ENCODE measurements around the gene PPP1R15B.

PPP1R15B gene

GRCh38 chr1:204410688-204411450 lies 748 bp downstream of the PPP1R15B start:
- TF ChIP-seq CTCF (IDR thresholded peaks at IDR 0.05) = no peak
- DNase-seq = peak; percentile 43 to 79
- Histone ChIP-seq H3K27ac (peak overlapping the region; percentile 95 to 100), H3K4me3 (peak overlapping the region; percentile 86 to 92), H3K4me1 (peaks cover 0 to 25% (median 6%) of the 10 kb centered on the region in 4 donors), H3K9me3 (no peaks in the 10 kb centered on the region), H3K27me3 (no peaks in the 10 kb centered on the region), H3K36me3 (no peaks in the 10 kb centered on the region)
- intact Hi-C loops (cut with DNase I; ENCODE audit: low total_unique reads) = no loop called here

GRCh38 chr1:204409836-204410687 lies 1.6 kb downstream of the PPP1R15B start:
- no peak for TF ChIP-seq CTCF (IDR thresholded peaks at IDR 0.05)
- intact Hi-C loops (cut with DNase I; ENCODE audit: low total_unique reads) = no loop called here
- no peak for DNase-seq
- Histone ChIP-seq H3K36me3 (peaks cover 0 to 6% (median 4%) of the 10 kb centered on the region in 3 donors), H3K27me3 (no peaks in the 10 kb centered on the region), H3K27ac (peak overlapping the region; percentile 95 to 100), H3K4me1 (peaks cover 0 to 30% (median 13%) of the 10 kb centered on the region in 4 donors), H3K4me3 (peak overlapping the region; percentile 86 to 92), H3K9me3 (no peaks in the 10 kb centered on the region)

GRCh38 chr1:204409123-204409522 lies 2.5 kb downstream of the PPP1R15B start:
- intact Hi-C loops (cut with DNase I; ENCODE audit: low total_unique reads) = no loop called here
- H3K27me3 ChIP-seq = no peaks in the 10 kb centered on the region
- TF ChIP-seq CTCF (IDR thresholded peaks at IDR 0.05) = no peak
- peaks cover 4 to 15% (median 13%) of the 10 kb centered on the region in 3 donors for H3K36me3 ChIP-seq
- peak overlapping the region; percentile 86 to 92 for H3K4me3 ChIP-seq
- no peaks in the 10 kb centered on the region for H3K9me3 ChIP-seq
- peaks cover 0 to 37% (median 19%) of the 10 kb centered on the region in 4 donors for H3K4me1 ChIP-seq
- no peak for DNase-seq
- peak overlapping the region; percentile 95 to 100 for H3K27ac ChIP-seq

GRCh38 chr1:204408602-204409001 lies 3.0 kb downstream of the PPP1R15B start:
- Histone ChIP-seq H3K27ac (peak overlapping the region; percentile 45 to 100), H3K4me1 (peaks cover 0 to 41% (median 21%) of the 10 kb centered on the region in 4 donors), H3K4me3 (peak overlapping the region; percentile 86 to 92), H3K9me3 (no peaks in the 10 kb centered on the region), H3K27me3 (no peaks in the 10 kb centered on the region), H3K36me3 (peaks cover 9 to 20% (median 18%) of the 10 kb centered on the region in 3 donors)
- DNase-seq = no peak
- no peak for TF ChIP-seq CTCF (IDR thresholded peaks at IDR 0.05)
- intact Hi-C loops (cut with DNase I; ENCODE audit: low total_unique reads) = no loop called here

GRCh38 chr1:204408074-204408507 lies 3.5 kb downstream of the PPP1R15B start:
- Histone ChIP-seq H3K27ac (peak overlapping the region; percentile 45 to 100), H3K4me1 (peaks cover 0 to 41% (median 21%) of the 10 kb centered on the region in 4 donors), H3K4me3 (peak overlapping the region; percentile 86 to 92), H3K27me3 (no peaks in the 10 kb centered on the region), H3K9me3 (no peaks in the 10 kb centered on the region), H3K36me3 (peaks cover 14 to 22% (median 21%) of the 10 kb centered on the region in 3 donors)
- peak; percentile 83 to 85 for DNase-seq
- TF ChIP-seq CTCF (IDR thresholded peaks at IDR 0.05) = no peak
- intact Hi-C loops (cut with DNase I; ENCODE audit: low total_unique reads) = no loop called here

Measured in tibial artery (tissue), 4 donors.